OCI-M2 (cell line): ENCODE measurements around the gene CASQ1.

Experiments used
- DNase-seq: peaks from one replicate; lab custom pipeline; 2025; ENCODE audit not compliant: unreplicated experiment; lab: John Stamatoyannopoulos, UW

The CASQ1 gene

GRCh38 chr1:160189649-160190625 is at the start of gene CASQ1:
Gene CASQ1 (plus strand): TSS chr1:160190575. CDS start chr1:160190752, 177 bp downstream.
- DNase-seq: no peak

GRCh38 chr1:160143695-160144094 is 46.7 kb upstream of the CASQ1 start:
- no peak for DNase-seq

- no peak for DNase-seq
Measured at GRCh38 chr1:160144921-160145320, 45.5 kb upstream of the CASQ1 start.

GRCh38 chr1:160146107-160146506 is 44.3 kb upstream of the CASQ1 start:
- DNase-seq: no peak

GRCh38 chr1:160148121-160148520 is 42.3 kb upstream of the CASQ1 start:
- DNase-seq: no peak

- DNase-seq: no peak
Measured at GRCh38 chr1:160149233-160149632, 41.1 kb upstream of the CASQ1 start.

GRCh38 chr1:160149716-160150115 is 40.7 kb upstream of the CASQ1 start:
- no peak for DNase-seq

- no peak for DNase-seq
Measured at GRCh38 chr1:160151303-160151702, 39.1 kb upstream of the CASQ1 start, which contains the start of gene ATP1A4. Gene ATP1A4 (plus strand): TSS chr1:160151603. CDS start chr1:160152041, 438 bp downstream.

GRCh38 chr1:160154790-160155189 is 35.6 kb upstream of the CASQ1 start:
- DNase-seq: no peak

GRCh38 chr1:160156361-160156760 is 34.0 kb upstream of the CASQ1 start:
- no peak for DNase-seq

GRCh38 chr1:160157174-160157573 is 33.2 kb upstream of the CASQ1 start:
- DNase-seq: no peak

GRCh38 chr1:160158031-160158430 is 32.3 kb upstream of the CASQ1 start:
- no peak for DNase-seq

- DNase-seq: no peak
Measured at GRCh38 chr1:160158534-160158933, 31.8 kb upstream of the CASQ1 start.

GRCh38 chr1:160159846-160160245 is 30.5 kb upstream of the CASQ1 start:
- DNase-seq: no peak

- DNase-seq: no peak
Measured at GRCh38 chr1:160161965-160162705, 28.2 kb upstream of the CASQ1 start.

GRCh38 chr1:160162931-160163330 is 27.4 kb upstream of the CASQ1 start:
- DNase-seq: no peak

GRCh38 chr1:160163615-160164014 is 26.8 kb upstream of the CASQ1 start:
- DNase-seq: no peak

GRCh38 chr1:160164121-160164520 is 26.3 kb upstream of the CASQ1 start:
- no peak for DNase-seq

GRCh38 chr1:160166166-160166868 is 24.1 kb upstream of the CASQ1 start:
- no peak for DNase-seq

GRCh38 chr1:160167056-160167455 is 23.3 kb upstream of the CASQ1 start:
- DNase-seq: no peak

- no peak for DNase-seq
Measured at GRCh38 chr1:160167580-160167979, 22.8 kb upstream of the CASQ1 start.
